Activated naive CD4-positive, alpha-beta T cell treated with Interleukin-2 at 50 U/mL for 16 hours (primary cell): ENCODE measurements around the gene ZIC1.

ENCODE experiments used
- DNase-seq: peaks from one replicate; pipeline ENCODE4 v3.0.0-alpha.2; 2020

The ZIC1 gene

GRCh38 chr3:147424581-147425387, 15.6 kb downstream of the ZIC1 start:
- DNase-seq: no peak

GRCh38 chr3:147425388-147425850, 16.3 kb downstream of the ZIC1 start:
- no peak for DNase-seq

GRCh38 chr3:147426931-147427330, 17.8 kb downstream of the ZIC1 start:
- no peak for DNase-seq

DNA sequence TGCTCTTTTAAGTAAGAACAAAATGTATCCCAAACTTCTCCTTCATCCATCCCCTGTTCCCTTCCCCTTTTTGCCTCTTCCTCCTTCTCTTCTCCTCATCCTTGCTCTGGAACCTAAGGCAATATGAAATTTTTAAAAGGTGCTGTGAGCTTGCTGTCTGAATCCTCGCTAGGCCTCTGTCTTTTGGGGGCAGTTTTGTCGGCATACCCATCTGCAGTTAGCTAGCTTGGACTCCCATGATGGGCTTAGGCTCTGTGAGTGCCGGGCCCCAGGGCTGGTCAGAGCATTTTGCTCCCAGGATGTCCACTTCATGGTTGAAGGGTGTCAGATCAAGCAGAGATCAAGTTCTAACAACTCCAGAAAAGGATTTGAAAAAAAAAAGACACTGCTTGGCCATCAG, 18.6 kb downstream of the ZIC1 start:
- no peak for DNase-seq

DNA sequence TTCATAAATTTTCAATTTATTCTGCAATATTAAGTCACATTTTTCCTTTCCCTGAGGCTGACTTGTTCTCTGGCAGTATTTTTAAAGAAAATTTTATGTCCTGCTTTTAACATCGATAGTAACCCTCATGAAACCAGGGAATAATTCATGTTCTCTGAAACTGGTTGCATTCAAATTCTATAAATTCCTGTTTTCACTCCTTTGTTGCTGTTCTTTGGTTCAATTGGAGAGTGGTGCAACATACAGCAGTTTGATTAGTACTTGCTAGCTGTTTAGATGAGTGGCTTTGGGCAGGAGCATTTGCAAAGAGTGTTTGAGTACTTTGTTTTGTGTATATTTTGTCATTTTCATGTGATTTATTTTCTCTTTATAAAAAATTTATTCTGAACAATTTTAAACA, 19.2 kb downstream of the ZIC1 start:
- DNase-seq: no peak

DNA sequence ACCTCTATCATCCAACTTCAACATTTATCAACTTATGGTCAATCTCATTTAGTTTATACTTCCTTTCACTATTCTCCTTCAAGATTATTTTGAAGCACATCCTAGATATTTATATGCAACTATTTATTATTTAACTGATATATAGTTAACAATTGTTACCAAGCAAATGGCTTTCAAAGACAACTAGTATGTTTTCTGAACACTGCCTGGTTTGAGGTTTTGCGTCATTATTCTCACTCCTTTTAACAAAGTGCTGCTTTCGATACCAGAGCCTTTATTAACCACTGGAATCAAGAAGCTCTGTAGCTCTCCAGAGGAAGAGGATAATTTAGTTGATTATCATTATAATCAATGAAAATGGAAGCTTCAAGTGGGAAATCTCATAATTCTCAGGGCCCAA, 19.6 kb downstream of the ZIC1 start:
- no peak for DNase-seq

GRCh38 chr3:147431751-147432150, 22.6 kb downstream of the ZIC1 start:
- DNase-seq: no peak

DNA sequence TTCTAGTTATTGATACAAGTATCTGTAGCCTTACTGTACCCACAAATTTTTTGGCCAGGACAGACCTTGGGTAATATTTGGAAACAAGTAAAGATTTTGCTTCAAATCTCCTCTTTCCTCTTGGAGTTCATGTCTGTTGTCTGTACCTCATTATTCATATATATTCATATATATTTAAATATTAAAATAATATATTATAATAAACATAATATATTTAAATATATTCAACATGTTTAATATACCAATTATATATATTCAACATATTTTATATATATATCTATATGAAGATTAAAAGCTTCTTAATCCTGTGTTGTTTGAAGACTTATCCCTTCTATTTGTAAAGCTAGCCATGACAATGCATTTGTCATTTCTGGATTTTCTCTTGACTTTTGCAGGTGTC, 38.1 kb downstream of the ZIC1 start:
- DNase-seq: no peak

DNA sequence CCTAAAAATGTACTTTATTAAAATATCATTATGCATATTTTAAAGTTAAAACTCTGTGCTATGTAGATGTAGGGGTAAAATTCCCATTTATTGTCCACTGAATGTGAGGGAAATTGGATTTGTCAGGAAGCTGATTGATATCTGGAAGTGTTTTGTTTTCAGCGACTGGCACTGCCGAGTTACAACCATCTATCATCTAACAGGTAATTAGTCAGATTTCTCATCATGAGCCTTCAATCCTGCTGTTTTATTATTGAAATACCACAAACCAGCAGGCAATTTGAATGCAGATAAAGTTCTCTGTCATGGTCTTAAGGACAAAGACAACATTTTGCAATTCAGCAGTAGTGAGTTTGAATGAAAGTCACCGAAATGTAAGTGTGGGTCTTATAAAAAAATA, 40.5 kb downstream of the ZIC1 start:
- no peak for DNase-seq

DNA sequence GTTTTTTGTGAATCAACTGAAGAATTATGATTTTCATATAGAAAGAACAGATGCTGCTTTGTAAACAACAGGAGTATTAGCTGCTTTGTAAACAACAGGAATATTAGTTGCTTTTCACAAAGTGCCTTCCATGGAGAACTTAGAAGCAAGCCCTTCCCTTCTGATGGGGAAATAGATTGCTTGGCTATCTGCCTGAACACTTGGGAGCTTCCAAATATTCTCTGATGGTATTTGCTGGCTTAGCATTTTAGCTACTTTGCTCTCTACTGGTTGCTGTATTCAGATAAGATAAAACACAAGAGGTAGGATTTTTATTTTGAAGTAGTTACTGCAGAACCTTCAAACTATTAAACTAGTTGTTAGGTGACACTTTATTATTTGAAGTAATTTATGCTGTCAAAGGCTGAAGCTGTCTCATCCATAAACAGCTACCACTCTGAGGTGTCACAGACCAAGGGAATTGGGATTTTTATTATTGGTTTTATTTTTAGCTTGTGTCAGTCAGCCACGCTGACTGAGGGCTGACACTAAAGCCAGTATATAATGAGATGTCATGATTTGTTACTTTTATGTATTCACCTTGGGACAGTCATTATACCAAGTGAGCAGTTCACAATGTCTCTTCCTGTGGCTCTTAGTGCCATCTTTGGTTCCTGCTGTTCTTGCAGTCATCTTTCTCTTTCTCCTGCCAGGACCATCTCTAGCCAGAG, 50.0 kb downstream of the ZIC1 start:
- no peak for DNase-seq

DNA sequence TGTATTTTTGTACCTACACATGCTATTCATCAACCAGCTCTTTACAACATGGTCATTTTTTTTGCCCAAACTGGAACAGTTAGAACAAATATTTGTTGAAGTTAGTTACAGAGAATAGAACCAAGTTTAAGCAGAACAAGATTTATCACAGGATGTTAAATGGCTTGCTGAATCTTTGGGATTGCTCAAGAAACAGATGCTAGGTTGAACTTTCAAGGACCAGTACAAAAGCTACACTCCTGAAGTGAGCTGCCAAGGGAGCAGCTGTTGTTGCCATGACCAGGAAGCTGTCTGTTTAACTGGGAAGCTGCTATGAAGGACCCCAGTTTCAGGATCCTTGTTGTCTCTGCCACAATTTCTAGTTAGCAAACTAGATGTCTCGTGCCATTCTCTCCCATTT, 53.7 kb downstream of the ZIC1 start:
- DNase-seq: no peak
